HG03469 (cell line): ENCODE measurements around the gene RBFOX2.
"Not testable (repeated sequence)": the region's sequence is repeated elsewhere in the genome, so short reads cannot be mapped to it uniquely, and the experiment has no call there.

Source experiments
- ATAC-seq: cut with Tn5 transposase; IDR thresholded peaks from one replicate; pipeline ENCODE4 v1.9.1; 2021; ENCODE audit warnings: mild to moderate bottlenecking, moderate library complexity, moderate number of reproducible peaks; ENCODE audit not compliant: unreplicated experiment

The RBFOX2 gene

DNA sequence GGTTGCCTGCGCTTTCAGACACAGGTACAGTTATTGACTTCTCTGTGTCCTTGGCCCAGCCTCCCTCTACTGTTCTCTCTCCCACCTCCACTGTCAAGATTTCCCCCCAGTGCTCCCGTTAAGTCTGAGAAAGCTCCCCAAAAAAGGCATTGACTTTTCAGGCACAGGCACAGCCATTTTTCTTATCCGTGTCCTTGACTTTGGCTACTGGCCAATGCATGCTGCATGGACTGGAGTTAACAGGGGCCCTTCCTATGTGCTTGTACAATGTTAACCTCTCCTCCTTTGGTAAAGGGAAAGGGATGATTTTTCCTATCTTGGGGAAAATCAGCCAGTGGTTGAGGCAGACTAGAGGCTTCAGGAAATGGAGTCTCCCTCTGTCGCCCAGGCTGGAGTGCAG is 306.7 kb downstream of the RBFOX2 start:
- no peak for ATAC-seq

DNA sequence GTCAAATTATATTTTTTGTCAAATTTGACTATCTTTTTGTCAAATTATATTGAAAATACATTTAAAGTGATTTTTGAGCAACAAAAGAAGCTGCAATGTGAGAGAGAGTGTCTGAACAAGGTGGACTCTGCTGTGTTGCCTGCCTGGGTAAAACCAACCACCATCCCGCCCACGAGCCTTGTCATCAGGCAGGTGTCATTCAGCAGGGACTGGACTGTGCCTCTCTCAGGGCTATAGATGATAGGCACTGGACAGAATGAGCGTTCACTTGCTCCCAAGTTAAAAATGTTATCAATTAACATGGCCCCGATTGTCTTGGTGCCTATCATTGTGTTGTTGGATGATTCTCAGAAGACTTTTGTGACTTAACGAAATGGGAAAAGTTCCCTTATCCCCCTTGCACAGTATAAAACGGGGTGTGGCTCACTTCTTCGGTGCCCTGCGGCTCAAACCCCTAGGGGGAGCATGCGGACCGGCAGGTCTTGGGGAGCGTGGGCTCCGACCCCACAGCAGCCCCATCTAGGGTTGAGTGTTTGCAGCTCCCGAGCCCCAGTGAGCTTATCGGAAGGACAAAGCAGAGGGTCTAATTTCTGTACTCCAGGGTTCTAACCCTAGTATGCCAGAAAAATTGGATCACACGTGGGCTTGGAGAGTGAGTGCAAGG is 309.3 kb downstream of the RBFOX2 start:
- ATAC-seq: no peak

GRCh38 chr22:35717572-35717971 is 311.1 kb downstream of the RBFOX2 start, which contains the start of gene APOL5:
TSS of gene APOL5 (plus strand) at chr22:35717872. CDS start at chr22:35717872, 0 bp downstream.
- no peak for ATAC-seq

- no peak for ATAC-seq
These were observed 316.0 kb downstream of the RBFOX2 start for GRCh38 chr22:35712672-35713071.

DNA sequence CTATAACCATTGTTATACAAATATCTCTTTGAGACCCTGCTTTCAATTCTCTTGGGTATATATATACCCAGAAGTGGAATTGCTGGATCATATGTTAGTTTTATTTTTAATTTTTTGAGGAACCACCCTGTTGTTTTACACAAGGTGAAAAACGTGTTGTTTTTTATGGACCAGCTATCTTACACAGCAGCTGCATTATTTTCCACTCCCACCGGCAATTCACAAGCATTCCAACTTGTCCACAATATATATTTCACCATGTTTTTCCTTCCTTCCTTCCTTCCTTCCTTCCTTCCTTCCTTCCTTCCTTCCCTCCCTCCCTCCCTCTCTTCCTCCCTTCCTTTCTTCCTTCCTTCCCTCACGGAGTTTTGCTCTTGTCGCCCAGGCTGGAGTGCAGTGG is 317.3 kb downstream of the RBFOX2 start:
- no peak for ATAC-seq

GRCh38 chr22:35708917-35709316 is 319.7 kb downstream of the RBFOX2 start:
- no peak for ATAC-seq

GRCh38 chr22:35708453-35708852 is 320.2 kb downstream of the RBFOX2 start:
- no peak for ATAC-seq

- ATAC-seq: no peak
These were observed 323.5 kb downstream of the RBFOX2 start for GRCh38 chr22:35705141-35705540.

DNA sequence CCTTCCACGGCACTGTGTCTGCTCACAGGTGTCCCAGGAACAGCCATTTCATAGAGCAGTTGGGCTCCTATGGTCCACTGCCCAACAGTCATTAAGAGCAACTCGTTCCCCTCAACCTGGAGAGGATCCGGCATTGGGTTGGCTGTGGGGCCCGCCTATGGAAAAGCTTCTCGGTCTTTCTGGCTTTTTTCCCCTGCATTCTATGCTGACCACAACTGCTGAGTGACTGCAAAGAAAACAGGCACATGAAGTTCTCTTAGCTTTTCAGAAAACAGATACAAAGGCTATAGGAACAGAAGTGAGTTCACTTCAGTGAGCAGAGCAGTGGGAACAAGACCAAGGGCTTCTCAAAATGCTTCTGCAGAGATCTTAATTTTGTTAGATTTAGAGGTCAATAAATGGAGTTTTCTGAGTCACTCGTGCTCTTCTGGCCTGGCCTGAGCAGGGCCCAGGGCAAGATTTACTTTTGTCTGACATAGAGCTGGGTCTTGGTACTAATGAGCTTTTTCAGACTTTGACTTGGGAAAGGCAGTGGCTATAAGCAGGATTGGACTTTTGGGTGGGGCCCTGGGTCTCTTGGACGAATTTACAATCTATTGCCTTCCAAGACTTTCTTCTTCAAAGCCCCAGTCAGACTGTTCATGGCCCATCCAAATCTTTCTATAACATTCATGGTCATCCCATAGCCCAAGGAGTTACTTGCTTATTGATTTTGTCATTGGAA is 324.6 kb downstream of the RBFOX2 start:
- ATAC-seq: no peak

DNA sequence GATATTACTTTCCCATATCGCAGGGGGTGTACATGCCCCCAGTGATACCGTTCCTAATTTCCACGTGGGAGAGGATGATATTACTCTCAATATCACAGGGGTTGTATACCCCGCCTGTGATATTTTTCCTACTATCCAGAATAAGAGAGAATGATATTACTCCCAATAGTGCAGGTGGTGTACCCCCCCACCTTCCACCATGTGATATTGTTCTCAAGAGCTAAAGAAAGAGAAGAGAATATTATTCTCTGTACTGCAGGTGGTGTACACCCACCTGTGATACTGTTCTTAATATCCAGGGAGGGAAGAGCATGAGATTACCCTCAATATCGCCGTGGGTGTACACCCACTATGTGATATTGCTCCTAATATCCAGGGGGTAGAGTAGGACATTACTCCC is 328.8 kb downstream of the RBFOX2 start:
- ATAC-seq: not testable (repeated sequence)

DNA sequence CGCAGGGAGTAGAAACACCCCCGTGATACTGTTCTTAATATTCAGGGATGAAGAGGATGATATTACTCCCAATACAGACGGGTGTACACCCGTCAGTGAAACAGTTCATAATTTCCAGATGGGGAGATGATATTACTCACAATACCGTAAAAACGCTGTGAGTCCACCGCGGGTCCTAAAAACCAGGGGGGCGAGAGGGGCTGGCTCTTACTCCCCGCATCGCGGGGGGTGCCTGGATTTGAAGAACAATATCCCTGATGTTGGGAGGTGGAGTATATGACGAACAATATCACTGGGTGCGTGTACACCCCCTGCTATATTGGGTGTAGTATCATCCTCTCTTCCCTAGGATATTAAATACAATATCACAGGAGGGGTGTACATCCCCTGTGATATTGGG is 331.5 kb downstream of the RBFOX2 start:
- ATAC-seq: no peak

DNA sequence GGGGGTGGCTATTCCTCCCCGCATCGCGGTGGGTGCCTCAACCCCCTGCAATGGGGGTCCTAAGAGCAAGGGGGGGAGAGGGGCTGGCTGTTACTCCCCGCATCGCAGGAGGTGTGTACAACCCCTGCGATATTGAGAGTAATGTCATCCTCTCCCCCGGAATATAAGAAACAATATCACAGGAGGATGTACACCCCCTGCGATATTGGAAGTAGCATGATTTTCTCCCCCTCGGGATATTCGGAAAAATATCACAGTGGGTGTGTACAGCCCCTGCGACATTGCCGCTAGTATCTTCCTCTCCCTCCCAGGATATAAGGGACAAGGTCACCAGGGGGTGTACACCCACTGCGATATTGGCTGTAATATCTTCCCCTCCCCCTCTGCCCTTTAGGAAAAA is 333.4 kb downstream of the RBFOX2 start:
- ATAC-seq: no peak

DNA sequence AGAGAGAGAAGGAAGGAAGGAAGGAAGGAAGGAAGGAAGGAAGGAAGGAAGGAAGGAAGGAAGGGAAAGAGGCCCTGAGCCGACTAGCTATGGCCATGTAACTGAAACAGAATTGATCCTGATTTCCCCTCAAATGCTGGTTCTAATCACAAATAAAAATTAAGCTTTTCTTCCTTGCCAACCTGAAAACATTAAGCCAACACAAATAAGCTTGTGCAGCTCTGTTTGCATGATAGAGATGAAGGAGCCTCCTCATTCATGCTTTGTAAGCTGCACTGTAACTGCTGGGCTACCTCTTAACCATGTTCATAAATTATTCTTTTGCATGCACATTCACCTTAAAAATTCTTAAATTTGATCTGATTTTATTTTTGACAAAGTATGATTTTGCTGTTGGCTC is 338.6 kb downstream of the RBFOX2 start:
- no peak for ATAC-seq

DNA sequence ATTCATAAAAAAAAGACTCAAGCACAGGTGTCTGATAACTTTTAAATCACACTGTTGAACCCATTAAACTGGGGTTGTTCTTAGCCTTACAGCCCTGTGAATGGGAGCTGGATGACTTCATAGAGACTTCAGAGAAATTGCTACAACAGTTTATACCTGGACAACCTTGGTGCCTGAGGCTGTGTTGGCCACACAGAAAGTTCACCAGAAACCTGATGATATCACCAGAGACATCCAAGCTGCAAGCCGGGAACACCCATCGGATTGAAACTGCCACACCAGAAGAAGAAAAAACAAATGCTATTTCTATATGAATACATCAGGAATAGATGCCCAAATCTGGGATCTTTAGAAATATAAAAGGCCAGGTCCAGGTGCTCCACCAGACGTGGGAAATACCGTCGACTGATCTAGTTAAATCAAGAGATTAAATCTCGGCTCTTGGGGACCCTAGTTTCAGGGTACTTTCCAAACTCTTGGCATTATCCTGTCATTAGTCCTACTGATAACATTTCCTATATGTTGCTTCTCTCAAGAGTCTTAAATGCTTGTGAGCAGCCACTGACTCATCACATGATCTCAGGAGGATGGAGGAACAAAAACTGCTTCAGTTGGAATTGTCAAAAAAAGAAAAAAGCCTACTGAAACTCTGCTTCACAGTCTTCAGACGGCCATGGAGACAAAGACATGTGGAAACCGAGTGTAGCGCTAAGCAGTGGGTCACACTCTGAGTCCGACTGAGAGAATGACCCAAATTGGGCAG is 339.5 kb downstream of the RBFOX2 start:
- ATAC-seq: no peak
